Measurements from ENCODE around the gene SOS1. TPM values are rescaled to one million over a fixed set of nuclear protein-coding genes. Genes with fewer than 3 reads are reported as not detected.
"Not testable (repeated sequence)": the region's sequence is repeated elsewhere in the genome, so short reads cannot be mapped to it uniquely, and the experiment has no call there.

SOS1 gene
- total RNA-seq, 1 donor from 2014 or later: 58.2 TPM

- DNase-seq (ENCODE audit: low spot score): no peak
Observed at GRCh38 chr2:38975042-38975441, 145.8 kb downstream of the SOS1 start.

DNA sequence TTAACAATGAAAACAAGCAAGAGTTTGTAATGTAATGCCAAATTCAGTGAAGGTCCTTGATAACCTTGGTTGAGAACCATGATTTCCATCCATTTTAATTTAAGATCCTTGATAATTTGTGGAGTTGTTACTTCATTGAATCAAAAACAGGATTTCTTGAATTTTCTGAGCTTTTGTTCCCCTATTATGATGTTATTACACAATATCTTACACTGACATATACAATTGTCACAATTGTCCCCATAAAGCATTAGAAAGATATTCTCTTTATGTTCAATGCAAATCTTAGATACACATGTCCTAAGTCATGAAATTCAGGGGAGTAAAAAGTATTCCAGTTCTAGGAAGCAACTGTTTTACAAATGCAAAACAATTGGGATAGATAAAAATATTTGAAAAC is 147.6 kb downstream of the SOS1 start:
- DNase-seq (ENCODE audit: low spot score): no peak

DNA sequence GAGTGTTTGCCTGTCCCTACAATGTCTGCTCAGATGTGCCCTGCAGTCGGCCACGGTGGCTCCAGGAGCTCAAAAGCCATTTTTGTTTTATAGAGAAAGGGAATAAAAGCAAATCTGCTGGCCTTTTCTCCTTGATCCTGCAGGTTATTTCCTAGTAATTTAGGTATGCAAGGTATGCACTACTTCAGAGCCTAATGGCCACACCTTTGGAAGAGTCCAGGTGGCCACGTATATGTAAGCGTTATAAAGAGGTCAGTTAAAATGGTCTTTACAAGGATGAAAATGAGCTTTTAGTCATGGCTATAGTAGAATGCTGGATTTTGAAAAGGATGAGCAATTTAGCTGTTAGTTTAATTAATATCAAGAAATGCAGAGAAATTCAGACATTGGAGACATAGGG is 149.5 kb downstream of the SOS1 start:
- DNase-seq (ENCODE audit: low spot score): no peak

- DNase-seq (ENCODE audit: low spot score): no peak
Observed at GRCh38 chr2:38968021-38968420, 152.8 kb downstream of the SOS1 start.

DNA sequence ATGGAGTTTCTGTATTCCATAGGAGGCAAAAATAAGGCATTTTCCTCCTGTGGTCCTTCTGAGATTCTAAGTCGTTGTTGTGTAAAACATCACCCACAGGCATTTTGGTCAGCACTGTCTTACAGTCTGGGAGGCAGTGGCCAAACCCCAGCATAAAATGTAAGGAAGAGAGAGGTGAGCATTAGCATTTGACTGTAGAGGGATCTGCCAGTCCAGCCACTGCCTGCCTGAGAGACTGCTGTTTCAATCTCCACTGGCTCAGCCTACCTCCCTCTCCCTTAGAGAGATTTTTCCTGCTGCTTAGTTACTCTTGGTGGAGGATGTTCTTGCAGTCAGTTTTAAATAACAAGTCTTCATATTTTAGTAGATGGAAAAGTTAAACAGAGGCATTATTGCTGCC is 154.2 kb downstream of the SOS1 start:
- DNase-seq (ENCODE audit: low spot score): no peak

DNA sequence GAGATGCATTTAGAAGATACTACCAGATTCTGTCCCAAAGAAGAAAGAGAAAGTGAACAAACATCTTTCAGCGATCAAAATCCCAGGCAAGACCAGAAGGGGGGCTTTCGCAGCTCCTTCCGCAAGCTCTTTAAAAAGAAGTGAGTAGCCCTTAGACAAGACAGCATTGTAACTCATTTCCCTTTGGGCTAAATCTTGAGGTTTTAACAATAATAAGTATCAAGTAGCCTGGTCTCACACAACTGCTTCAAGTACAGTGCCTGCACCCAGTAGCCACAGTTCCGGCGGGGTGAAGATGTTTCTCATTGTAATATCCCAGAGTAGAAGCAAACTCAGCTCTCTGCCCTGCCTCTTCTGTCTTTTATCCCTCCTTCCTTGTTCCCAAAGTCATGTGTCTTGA is 154.8 kb downstream of the SOS1 start:
- no peak for DNase-seq (ENCODE audit: low spot score)

DNA sequence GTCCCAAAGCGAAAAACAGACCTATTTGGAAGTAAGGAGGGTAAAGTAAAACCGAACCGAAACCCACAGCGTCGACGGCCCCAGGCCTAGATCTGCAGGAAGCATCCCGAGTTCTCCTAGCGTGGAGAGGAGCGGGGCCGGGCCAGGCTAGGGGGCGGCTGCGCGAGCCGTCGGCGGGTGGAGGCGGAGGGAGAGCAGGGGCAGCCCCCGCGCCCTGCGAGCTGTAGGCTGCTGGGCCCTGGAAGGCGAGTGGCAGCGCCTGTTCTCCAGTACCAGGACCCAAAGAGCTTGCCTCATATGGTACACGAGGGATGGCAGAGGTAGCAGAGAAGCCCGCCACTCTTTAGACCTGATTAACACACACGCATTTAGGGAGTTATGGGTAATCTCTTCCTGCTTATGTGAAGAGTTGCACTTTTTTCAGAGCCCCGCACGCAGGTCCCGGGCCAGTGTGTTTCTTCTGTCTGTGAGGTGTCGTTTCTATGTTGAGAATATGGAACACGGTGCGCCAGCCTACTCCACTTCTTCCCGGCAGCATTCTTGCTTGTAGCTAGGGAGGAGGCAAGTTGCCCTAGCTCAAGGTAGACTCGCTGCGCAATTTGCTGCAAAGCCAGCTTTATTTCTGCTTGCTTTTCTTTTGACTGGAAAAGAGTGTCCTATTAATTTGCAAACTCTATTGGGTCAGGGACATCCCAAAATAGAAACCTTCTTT is 160.1 kb downstream of the SOS1 start:
- no peak for DNase-seq (ENCODE audit: low spot score)

- DNase-seq (ENCODE audit: low spot score): peak; percentile 91
Observed at GRCh38 chr2:38959938-38960608, 160.8 kb downstream of the SOS1 start.

- no peak for DNase-seq (ENCODE audit: low spot score)
Observed at GRCh38 chr2:38959466-38959865, 161.4 kb downstream of the SOS1 start.

GRCh38 chr2:38957972-38958371 is 162.9 kb downstream of the SOS1 start:
- DNase-seq (ENCODE audit: low spot score): no peak

DNA sequence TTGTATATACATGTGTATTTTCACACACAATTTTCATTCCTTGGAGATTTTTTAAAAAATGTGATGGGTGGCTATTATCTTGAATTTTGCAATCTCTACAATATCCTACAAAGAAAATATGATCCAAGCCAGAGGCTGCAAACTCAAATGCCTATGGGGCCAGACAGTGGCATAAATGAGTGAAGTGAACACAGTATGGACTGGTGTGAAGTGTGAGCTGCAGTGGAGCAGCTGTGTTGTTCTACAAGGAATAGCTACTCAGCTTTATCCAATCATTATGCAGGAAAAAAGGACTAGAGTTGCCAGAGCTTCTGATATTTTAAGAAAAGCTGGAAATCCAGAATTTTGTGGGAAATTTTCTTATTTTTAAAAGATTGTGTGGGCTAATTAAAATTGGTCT is 169.1 kb downstream of the SOS1 start:
- DNase-seq (ENCODE audit: low spot score): no peak

- DNase-seq (ENCODE audit: low spot score): no peak
Observed at GRCh38 chr2:38948995-38949394, 171.9 kb downstream of the SOS1 start.

- DNase-seq (ENCODE audit: low spot score): no peak
Observed at GRCh38 chr2:38948387-38948882, 172.4 kb downstream of the SOS1 start.

DNA sequence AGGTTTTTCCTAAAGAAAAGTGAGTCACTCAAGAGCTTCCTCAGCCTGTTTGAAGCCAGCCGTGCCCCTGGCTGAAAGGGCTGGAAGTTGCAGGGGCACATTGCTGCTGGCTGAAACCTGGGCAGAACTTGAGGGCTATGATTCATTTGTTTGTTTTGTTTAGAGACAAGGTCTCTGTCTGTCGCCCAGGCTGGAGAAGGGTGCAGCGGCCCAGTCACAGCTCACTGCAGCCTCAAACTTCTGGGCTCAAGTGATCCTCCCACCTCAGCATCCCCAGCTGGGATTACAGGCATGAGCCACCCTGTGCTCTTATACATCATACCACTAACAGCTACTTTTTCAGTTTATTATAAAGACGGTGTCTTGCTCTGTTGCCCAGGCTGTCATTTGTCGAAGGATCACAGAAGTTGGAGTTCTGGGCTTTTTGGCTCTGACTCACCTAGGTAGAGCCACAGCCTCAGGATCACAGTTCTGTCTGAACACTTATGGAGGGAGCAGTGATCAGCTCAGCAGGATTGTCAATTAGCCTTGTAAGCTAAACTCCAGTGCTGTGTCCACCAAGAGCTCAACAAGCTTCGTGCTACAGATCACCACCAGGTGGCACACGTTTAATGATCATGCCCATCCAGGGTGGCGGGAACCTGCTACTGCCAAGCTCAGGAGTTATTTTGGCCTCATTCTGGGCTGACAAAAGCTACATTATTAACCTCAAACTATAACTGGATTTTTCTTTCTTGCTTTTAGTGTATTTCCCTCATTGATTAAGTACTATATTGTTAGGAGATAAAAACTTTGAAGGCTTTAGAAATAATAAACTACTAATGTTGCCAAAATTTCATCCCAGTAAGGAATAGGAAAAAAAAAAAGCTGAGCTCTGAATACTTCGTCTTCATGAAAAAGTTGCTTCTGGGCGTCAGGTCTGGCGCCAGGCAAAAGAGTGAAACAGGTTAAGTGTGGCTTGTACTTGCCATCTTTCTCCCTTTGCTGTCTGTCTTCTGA is 173.3 kb downstream of the SOS1 start:
- no peak for DNase-seq (ENCODE audit: low spot score)

DNA sequence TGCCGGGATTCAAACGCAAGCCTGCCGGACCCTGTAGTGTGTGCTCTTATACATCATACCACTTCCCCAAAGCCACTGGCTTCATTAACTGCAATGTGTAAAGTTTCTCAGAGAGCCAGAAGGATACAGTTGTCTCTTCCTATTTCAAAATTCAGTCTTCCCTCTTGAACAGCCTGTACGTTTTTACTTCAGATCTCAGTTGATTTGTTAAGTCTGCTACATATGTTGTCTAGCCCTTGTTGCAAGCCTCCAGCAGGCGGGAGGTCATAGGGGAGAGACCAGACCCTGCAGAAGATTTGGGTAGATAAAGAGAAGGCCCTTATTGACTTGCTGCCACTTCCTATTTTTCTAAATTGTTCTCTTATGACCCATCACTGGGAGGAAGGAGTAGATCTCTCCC is 174.9 kb downstream of the SOS1 start:
- no peak for DNase-seq (ENCODE audit: low spot score)

DNA sequence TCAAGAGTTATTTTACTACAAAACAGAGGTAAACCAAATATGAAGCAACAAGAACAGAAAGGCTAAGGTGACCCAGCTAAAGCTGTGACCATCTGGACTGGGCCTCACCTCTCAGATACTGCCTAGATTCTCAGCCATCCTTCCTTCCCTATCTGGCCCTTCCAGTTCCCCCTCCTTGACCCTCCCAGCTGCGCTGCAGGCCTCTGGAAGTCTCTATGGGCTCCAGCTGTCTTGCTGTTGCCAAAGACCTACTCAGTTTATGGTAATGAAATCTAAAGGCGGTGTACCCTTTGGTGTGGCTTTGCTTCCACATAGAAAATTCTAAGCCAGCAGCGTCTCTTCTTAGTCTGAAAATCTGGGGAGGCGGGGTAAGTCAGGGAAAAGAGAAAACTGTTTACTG is 175.5 kb downstream of the SOS1 start:
- no peak for DNase-seq (ENCODE audit: low spot score)

DNA sequence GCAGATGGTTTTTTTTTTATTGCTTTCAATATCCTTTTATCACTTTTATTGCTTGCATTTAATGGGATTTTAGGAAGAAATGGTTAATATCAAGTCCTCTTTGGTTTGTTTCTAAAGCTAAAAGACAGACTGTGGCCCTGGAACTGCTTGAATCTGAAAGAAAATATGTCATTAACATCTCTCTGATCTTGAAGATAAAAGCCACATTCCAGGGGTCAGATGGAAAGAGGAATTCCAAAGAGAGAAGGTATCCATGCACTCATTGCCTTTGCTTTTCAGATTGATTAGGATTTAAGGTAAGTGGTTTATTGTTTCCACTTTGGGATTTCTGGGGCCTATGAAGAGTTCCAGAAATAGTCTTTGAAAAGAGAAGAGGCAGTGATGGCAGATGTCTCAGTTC is 177.1 kb downstream of the SOS1 start:
- DNase-seq (ENCODE audit: low spot score): no peak

DNA sequence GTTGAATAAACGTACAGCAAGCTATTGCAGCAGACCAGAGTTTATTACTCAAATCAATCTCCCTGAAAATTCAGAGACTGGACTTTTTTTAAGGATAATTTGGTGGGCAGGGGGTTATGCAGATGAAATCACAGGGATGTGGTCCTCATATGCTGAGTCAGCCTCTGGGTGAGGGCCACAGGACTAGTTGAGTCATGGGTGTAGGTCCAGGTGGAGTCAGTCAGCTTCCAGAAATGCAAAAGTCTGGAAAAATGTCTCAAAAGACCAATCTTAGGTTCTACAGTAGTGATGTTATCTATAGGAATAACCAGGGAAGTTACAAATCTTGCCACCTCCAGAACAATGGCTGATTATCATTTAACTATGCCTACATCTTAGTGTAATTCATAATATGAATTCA is 180.1 kb downstream of the SOS1 start:
- DNase-seq (ENCODE audit: low spot score): no peak

DNA sequence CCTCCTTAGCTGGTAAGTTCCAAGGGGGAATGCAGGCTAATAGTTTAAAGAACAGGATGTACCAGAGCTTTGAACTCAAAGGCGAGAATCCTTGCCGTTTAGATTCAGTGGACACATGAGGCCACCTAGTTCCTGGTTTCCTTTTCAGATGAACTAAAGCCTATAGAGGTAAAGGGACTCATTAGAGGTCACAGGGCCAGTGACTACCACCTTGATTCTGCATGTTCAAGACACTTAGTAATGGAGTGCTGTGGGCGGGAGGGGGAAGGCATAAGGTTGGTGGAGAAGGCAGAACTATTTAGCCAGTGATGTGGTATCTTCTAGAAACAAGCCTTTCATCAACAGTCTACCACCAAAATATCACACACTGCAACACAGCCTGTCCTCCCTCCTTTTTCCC is 183.3 kb downstream of the SOS1 start:
- no peak for DNase-seq (ENCODE audit: low spot score)

- not testable (repeated sequence) for DNase-seq (ENCODE audit: low spot score)
Observed at GRCh38 chr2:38936516-38936915, 184.3 kb downstream of the SOS1 start.

- no peak for DNase-seq (ENCODE audit: low spot score)
Observed at GRCh38 chr2:38935568-38936172, 185.2 kb downstream of the SOS1 start.

All from mesenteric fat pad (tissue), 1 donor.